Nucleus accumbens (tissue), 56 donors: Measurements from ENCODE around the gene PFN1.
A peak's percentile ranks its signal among the peaks of the same experiment; 100 is the strongest.

ENCODE experiments used
- DNase-seq, 56 donors: peaks; one replicate each; lab custom pipeline; 2025; lab: John Stamatoyannopoulos, UW

Gene PFN1

GRCh38 chr17:4947010-4947410 is 1.3 kb downstream of the PFN1 start:
- DNase-seq, result peak in 2 of 56 donors; percentile 9 to 37

GRCh38 chr17:4946312-4946976 is 1.9 kb downstream of the PFN1 start:
- DNase-seq, result no peak

DNA sequence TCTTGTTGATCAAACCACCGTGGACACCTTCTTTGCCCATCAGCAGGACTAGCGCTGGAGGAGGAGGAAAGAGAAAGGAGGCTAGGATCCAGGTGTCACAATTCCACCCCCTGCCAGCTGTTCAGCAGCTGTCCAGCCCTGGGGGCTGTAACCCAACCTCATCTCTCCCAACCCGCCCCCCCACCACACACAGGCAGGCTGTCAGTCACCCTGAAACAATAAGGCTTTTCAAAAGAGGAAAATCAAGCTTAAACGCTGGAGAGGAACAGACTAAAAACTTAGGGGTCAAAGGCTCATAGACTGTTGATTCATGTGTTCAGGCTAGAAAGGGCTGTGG is 2.4 kb downstream of the PFN1 start:
- DNase-seq, result no peak

DNA sequence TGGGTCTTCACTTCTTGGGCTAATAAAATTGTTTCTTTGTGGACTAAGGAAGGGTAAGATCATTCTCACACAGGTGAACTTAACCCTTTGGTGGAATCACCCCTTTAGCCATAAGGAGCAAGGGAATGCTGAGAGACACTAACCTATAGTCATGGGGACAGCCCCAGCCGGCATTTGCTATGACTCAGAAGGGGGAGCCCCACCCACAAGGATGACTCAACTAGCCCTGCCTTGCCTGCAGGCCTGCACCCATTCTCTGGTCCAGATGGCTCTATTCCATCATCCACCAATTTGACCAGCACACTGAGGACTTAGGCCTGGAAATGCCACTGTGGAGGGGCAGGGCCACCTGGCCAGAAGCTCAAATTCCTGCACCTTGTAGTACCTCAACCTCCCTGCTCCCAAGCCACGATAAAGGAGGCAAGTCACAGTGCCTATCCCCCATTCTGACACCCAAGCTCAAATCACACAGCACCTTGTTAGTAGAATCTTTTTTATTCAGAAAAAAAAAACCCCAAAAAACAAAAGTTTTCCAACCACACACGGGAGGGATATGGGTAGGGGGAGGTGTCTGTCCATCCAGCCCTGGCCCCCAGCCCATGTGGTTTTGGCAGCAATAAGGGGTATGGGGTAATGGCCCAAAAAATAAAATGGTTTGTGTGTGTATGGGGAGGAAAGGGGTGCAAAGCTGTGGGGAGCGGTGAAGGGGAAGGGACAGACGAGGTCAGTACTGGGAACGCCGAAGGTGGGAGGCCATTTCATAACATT is 3.0 kb downstream of the PFN1 start:
- peak in 20 of 56 donors; percentile 2 to 85 (median 24) for DNase-seq

GRCh38 chr17:4944554-4945175 is 3.7 kb downstream of the PFN1 start:
- no peak for DNase-seq

GRCh38 chr17:4944163-4944553 is 4.2 kb downstream of the PFN1 start:
- DNase-seq, result no peak

GRCh38 chr17:4942760-4943508 is 5.4 kb downstream of the PFN1 start:
- DNase-seq, result no peak

GRCh38 chr17:4941319-4941610 is 7.1 kb downstream of the PFN1 start:
- DNase-seq, result no peak

DNA sequence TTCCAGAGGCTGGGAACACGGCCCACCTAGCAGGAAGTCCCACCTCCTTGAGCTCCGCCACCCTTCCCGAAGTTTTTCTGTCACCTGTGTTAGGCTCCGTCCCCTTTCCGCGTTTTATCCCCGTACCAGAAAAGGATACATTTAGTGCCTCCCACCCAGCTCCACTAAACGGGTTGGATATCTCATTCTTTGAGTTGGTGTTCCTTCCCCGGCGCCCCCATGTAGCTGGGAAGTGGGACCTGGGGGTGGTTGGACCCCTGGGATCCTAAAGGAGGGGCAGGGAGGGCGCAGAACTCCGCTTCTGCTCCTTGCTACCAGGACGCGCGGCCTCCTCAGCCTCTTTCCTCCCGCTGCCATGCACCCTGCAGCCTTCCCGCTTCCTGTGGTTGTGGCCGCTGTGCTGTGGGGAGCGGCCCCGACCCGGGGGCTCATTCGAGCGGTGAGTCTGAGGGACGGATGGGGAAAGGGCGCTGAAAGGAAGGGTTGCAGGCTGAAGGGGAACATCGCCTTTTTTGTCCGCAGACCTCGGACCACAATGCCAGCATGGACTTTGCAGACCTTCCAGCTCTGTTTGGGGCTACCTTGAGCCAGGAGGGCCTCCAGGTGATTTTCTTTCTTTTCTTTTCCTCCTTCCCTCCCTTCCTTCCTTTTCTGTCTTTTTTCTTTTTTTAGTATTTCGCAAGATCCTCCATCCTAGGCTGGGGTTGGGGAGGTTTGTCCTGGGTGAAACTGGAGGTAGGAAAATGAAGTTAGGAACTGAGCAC is 7.6 kb downstream of the PFN1 start:
- DNase-seq, result no peak

GRCh38 chr17:4939796-4940554 is 8.4 kb downstream of the PFN1 start, which contains the start of the genes RNF167 and SLC25A11:
Gene RNF167, plus strand, starts transcription at chr17:4940268. Its CDS starts 642 bp downstream, at chr17:4940910.
Gene SLC25A11, minus strand, starts transcription at chr17:4940046. Its CDS starts 136 bp downstream, at chr17:4939910.
- peak; percentile 64 to 100 (median 94) for DNase-seq

- peak in 3 of 56 donors; percentile 35 to 69 (median 63) for DNase-seq
Measured at GRCh38 chr17:4939546-4939795, 8.9 kb downstream of the PFN1 start.

DNA sequence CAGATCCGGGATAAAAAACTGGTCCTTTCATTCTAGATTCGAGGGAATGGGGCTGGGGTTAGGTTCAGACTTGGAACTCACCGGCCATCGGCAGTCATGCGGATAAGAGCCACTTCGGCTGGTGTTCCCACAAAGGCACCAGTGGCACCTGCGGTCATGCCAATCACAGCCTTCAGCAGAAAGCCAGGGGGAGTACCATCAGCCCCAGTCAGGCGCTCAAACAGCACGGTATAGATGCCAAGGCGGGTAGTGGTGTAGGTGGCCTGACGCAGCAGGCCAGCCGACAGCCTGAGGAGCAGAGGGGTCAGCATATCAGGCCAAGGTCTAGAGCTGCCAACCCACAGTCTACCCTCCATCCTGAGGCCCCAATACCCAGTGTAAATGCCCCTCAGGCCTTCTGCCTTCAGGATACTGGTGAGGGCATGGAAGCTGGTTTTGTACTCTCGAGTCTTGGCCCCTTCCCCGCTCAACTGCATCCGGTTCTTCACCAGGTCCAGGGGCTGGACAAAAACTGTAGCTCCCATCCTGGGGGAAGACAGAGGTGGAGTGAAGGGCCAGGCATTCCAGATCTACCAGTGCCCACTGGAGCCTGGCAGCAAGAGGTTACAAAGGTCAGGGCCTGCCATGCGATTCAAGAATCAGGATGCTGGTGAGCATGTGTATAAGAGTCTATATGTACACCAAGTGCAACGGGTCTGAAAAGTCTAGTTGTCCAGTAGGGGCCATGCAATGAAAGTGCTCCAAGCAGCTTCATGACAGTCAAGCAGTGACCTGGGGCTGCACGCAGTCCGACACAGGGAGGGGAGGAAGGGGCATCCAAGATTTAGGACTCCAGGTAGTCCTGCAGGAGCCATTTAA is 9.4 kb downstream of the PFN1 start:
- DNase-seq, result no peak

- DNase-seq, result no peak
Measured at GRCh38 chr17:4938069-4938491, 10.2 kb downstream of the PFN1 start.

GRCh38 chr17:4937553-4937952 is 10.8 kb downstream of the PFN1 start:
- DNase-seq, result no peak

- DNase-seq, result no peak
Measured at GRCh38 chr17:4936436-4936835, 11.9 kb downstream of the PFN1 start.

GRCh38 chr17:4935650-4936049 is 12.7 kb downstream of the PFN1 start:
- no peak for DNase-seq

DNA sequence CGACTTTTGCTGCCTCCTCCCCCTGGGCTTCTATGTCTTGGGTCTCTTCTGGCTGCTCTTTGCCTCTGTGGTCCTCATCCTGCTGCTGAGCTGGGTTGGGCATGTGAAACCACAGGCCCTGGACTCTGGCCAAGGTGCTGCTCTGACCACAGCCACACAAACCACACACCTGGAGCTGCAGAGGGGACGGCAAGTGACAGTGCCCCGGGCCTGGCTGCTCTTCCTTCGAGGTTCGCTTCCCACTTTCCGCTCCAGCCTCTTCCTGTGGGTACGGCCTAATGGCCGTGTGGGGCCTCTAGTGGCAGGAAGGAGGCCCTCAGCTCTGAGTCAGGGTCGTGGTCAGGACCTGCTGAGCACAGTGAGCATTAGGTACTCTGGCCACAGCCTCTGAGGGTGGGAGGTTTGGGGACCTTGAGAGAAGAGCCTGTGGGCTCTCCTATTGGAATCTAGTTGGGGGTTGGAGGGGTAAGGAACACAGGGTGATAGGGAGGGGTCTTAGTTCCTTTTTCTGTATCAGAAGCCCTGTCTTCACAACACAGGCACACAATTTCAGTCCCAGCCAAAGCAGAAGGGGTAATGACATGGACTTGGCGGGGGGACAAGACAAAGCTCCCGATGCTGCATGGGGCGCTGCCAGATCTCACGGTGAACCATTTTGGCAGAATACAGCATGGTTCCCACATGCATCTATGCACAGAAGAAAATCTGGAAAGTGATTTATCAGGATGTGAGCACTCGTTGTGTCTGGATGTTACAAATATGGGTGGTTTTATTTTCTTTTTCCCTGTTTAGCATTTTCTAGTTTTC is 14.0 kb downstream of the PFN1 start:
- peak in 2 of 56 donors; percentile 15 to 25 for DNase-seq

GRCh38 chr17:4933646-4934045 is 14.7 kb downstream of the PFN1 start:
- DNase-seq, result no peak
